HG03442 (cell line): ENCODE data around the gene DBNDD1.

Experiments
- ATAC-seq: cut with Tn5 transposase; IDR thresholded peaks from one replicate; pipeline ENCODE4 v1.9.1; 2021; ENCODE audit warnings: mild to moderate bottlenecking, moderate library complexity; ENCODE audit not compliant: unreplicated experiment

Gene DBNDD1

GRCh38 chr16:90037276-90037675 lies 18.0 kb upstream of the DBNDD1 start:
- ATAC-seq = no peak

GRCh38 chr16:90035902-90036301 lies 16.6 kb upstream of the DBNDD1 start:
- no peak for ATAC-seq

- ATAC-seq = no peak
Measured at GRCh38 chr16:90034504-90034903, 15.2 kb upstream of the DBNDD1 start.

- ATAC-seq = no peak
Measured at GRCh38 chr16:90033387-90033786, 14.1 kb upstream of the DBNDD1 start.

GRCh38 chr16:90032674-90033331 lies 13.5 kb upstream of the DBNDD1 start:
- ATAC-seq = no peak

GRCh38 chr16:90031931-90032673 lies 12.8 kb upstream of the DBNDD1 start:
- no peak for ATAC-seq

GRCh38 chr16:90031186-90031930 lies 12.1 kb upstream of the DBNDD1 start:
- no peak for ATAC-seq

- no peak for ATAC-seq
Measured at GRCh38 chr16:90028985-90029384, 9.7 kb upstream of the DBNDD1 start.

- ATAC-seq = no peak
Measured at GRCh38 chr16:90027611-90028010, 8.4 kb upstream of the DBNDD1 start.

- ATAC-seq = no peak
Measured at GRCh38 chr16:90026135-90026534, 6.9 kb upstream of the DBNDD1 start.

GRCh38 chr16:90023078-90023447 lies 3.8 kb upstream of the DBNDD1 start:
- no peak for ATAC-seq

GRCh38 chr16:90022209-90023077 lies 3.2 kb upstream of the DBNDD1 start:
- peak; percentile 59 for ATAC-seq

GRCh38 chr16:90020838-90021382 lies 1.7 kb upstream of the DBNDD1 start:
- no peak for ATAC-seq

GRCh38 chr16:90020260-90020837 lies 1.1 kb upstream of the DBNDD1 start:
- no peak for ATAC-seq

GRCh38 chr16:90019543-90020259 lies 445 bp upstream of the DBNDD1 start:
- no peak for ATAC-seq

GRCh38 chr16:90018297-90018651 lies 982 bp downstream of the DBNDD1 start:
- ATAC-seq = no peak

GRCh38 chr16:90016339-90016950 lies 2.8 kb downstream of the DBNDD1 start:
- ATAC-seq = no peak

- ATAC-seq = no peak
Measured at GRCh38 chr16:90015586-90016338, 3.5 kb downstream of the DBNDD1 start.
